ENCODE data around the gene OSTN.
"Not testable (repeated sequence)": the region's sequence is repeated elsewhere in the genome, so short reads cannot be mapped to it uniquely, and the experiment has no call there.

Gene OSTN

GRCh38 chr3:191176038-191176785 lies 22.8 kb upstream of the OSTN start:
- no peaks in the 10 kb centered on the region for H3K36me3 ChIP-seq (ENCODE audit: control insufficient read depth in 2 of 2, insufficient read depth in 1 of 2, low read length in 2 of 2)
- POLR2A ChIA-PET = no interaction called here
- no peak overlapping the region for H3K4me3 ChIP-seq (ENCODE audit: low read depth, low read length)
- H3K9me3 ChIP-seq (ENCODE audit: control insufficient read depth, insufficient read depth, low read depth, low read length) = no peaks in the 10 kb centered on the region
- no peak overlapping the region for H3K27ac ChIP-seq (ENCODE audit: extremely low read depth, low read depth, low read length)
- CTCF ChIA-PET = interaction anchor here (0.6 to 1.1 kb wide), 2 partner anchors 16 to 215 kb away, joined by 3 read pairs; no protein-coding TSS in a partner anchor
- no peaks in the 10 kb centered on the region for H3K4me1 ChIP-seq (ENCODE audit: control insufficient read depth, insufficient read depth, low read length)
- TF ChIP-seq ZNF266 (tag by site-specific recombination; IDR thresholded peaks at IDR 0.05; ENCODE audit: low read depth) (no peak), ZNF280C (tag by site-specific recombination; IDR thresholded peaks at IDR 0.05) (no peak), YY1 (tag by site-specific recombination; IDR thresholded peaks at IDR 0.05) (no peak), ZNF571 (tag by site-specific recombination; IDR thresholded peaks at IDR 0.05) (no peak), ZXDB (tag by site-specific recombination; IDR thresholded peaks at IDR 0.05) (no peak)
- TF ChIP-seq, protein P1, sequence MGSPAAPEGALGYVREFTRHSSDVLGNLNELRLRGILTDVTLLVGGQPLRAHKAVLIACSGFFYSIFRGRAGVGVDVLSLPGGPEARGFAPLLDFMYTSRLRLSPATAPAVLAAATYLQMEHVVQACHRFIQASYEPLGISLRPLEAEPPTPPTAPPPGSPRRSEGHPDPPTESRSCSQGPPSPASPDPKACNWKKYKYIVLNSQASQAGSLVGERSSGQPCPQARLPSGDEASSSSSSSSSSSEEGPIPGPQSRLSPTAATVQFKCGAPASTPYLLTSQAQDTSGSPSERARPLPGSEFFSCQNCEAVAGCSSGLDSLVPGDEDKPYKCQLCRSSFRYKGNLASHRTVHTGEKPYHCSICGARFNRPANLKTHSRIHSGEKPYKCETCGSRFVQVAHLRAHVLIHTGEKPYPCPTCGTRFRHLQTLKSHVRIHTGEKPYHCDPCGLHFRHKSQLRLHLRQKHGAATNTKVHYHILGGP (tag by site-specific recombination; IDR thresholded peaks at IDR 0.05) = no peak

DNA sequence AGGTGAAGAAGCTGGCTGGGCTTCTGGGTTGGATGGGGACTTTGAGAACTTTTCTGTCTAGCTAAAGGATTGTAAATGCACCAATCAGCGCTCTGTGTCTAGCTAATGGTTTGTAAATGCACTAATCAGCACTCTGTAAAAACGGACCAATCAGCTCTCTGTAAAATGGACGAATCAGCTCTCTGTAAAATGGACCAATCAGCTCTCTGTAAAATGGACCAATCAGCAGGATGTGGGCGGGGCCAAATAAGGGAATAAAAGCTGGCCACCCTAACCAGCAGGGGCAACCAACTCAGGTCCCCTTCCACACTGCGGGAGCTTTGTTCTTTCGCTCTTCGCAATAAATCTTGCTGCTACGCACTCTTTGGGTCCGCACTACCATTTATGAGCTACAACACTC lies 13.7 kb upstream of the OSTN start:
- CTCF ChIA-PET; H3K4me1 ChIP-seq (ENCODE audit: control insufficient read depth, insufficient read depth, low read length); H3K36me3 ChIP-seq (ENCODE audit: control insufficient read depth in 2 of 2, insufficient read depth in 1 of 2, low read length in 2 of 2); H3K4me3 ChIP-seq (ENCODE audit: low read depth, low read length); H3K27ac ChIP-seq (ENCODE audit: extremely low read depth, low read depth, low read length); H3K9me3 ChIP-seq (ENCODE audit: control insufficient read depth, insufficient read depth, low read depth, low read length): not testable (repeated sequence)
- POLR2A ChIA-PET = interaction anchor here (0.6 kb wide), 1 partner anchor 11 kb away, joined by 5 read pairs; no protein-coding TSS in a partner anchor

- H3K36me3 ChIP-seq (ENCODE audit: control insufficient read depth in 2 of 2, insufficient read depth in 1 of 2, low read length in 2 of 2); H3K4me3 ChIP-seq (ENCODE audit: low read depth, low read length); POLR2A ChIA-PET; CTCF ChIA-PET; H3K9me3 ChIP-seq (ENCODE audit: control insufficient read depth, insufficient read depth, low read depth, low read length); H3K27ac ChIP-seq (ENCODE audit: extremely low read depth, low read depth, low read length); H3K4me1 ChIP-seq (ENCODE audit: control insufficient read depth, insufficient read depth, low read length): not testable (repeated sequence)
Observed at GRCh38 chr3:191188246-191188645, 10.8 kb upstream of the OSTN start.

DNA sequence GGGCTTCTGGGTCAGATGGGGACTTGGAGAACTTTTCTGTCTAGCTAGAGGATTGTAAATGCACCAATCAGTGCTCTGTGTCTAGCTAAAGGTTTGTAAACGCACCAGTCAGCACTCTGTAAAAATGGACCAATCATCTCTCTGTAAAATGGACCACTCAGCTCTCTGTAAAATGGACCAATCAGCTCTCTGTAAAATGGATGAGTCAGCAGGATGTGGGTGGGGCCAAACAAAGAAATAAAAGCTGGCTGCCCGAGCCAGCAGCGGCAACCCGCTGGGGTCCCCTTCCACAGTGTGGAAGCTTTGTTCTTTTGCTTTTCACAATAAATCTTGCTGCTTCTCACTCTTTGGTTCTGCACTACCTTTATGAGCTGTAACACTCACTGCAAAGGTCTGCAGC lies 6.8 kb upstream of the OSTN start:
- H3K9me3 ChIP-seq (ENCODE audit: control insufficient read depth, insufficient read depth, low read depth, low read length); H3K27ac ChIP-seq (ENCODE audit: extremely low read depth, low read depth, low read length); H3K36me3 ChIP-seq (ENCODE audit: control insufficient read depth in 2 of 2, insufficient read depth in 1 of 2, low read length in 2 of 2); H3K4me3 ChIP-seq (ENCODE audit: low read depth, low read length); POLR2A ChIA-PET; H3K4me1 ChIP-seq (ENCODE audit: control insufficient read depth, insufficient read depth, low read length): not testable (repeated sequence)
- CTCF ChIA-PET = interaction anchor here (0.8 kb wide), 1 partner anchor 17 kb away, joined by 3 read pairs; no protein-coding TSS in a partner anchor

DNA sequence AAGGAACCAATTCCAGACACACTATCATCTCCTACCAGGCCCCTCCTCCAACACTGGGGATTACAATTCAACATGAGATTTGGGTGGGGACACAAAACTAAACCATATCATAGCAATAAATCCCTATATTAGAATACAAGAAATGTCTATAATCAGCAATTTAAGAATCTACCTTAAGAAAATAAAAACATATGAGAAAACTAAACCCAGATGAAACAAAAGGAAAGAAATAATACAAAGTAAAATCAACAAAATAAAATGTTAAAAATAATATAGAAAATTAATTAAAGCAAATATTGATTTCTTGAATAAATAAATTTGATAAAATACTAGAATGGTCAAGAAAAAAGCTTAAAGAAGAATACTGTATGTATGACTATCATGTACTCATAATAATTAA lies 6.1 kb upstream of the OSTN start:
- CTCF ChIA-PET = interaction anchor here (0.8 kb wide), 1 partner anchor 18 kb away, joined by 3 read pairs; no protein-coding TSS in a partner anchor
- Histone ChIP-seq H3K9me3 (ENCODE audit: control insufficient read depth, insufficient read depth, low read depth, low read length) (no peaks in the 10 kb centered on the region), H3K4me3 (ENCODE audit: low read depth, low read length) (no peak overlapping the region), H3K27ac (ENCODE audit: extremely low read depth, low read depth, low read length) (no peak overlapping the region), H3K4me1 (ENCODE audit: control insufficient read depth, insufficient read depth, low read length) (no peaks in the 10 kb centered on the region), H3K36me3 (ENCODE audit: control insufficient read depth in 2 of 2, insufficient read depth in 1 of 2, low read length in 2 of 2) (no peaks in the 10 kb centered on the region)
- POLR2A ChIA-PET = no interaction called here
- TF ChIP-seq ZNF416 (tag by site-specific recombination; IDR thresholded peaks at IDR 0.05) (no peak), CTCF (tag by site-specific recombination; IDR thresholded peaks at IDR 0.05) (no peak), KLF8 (tag by site-specific recombination; IDR thresholded peaks at IDR 0.05) (no peak), ZNF792 (tag by site-specific recombination; IDR thresholded peaks at IDR 0.05) (no peak), ZNF610 (tag by site-specific recombination; IDR thresholded peaks at IDR 0.05; ENCODE audit: borderline replicate concordance) (no peak), ZBTB11 (tag by site-specific recombination; conservative IDR thresholded peaks at IDR 0.05; ENCODE audit: low read depth) (no peak)
- TF ChIP-seq, protein P2, sequence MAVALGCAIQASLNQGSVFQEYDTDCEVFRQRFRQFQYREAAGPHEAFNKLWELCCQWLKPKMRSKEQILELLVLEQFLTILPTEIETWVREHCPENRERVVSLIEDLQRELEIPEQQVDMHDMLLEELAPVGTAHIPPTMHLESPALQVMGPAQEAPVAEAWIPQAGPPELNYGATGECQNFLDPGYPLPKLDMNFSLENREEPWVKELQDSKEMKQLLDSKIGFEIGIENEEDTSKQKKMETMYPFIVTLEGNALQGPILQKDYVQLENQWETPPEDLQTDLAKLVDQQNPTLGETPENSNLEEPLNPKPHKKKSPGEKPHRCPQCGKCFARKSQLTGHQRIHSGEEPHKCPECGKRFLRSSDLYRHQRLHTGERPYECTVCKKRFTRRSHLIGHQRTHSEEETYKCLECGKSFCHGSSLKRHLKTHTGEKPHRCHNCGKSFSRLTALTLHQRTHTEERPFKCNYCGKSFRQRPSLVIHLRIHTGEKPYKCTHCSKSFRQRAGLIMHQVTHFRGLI (tag by site-specific recombination; IDR thresholded peaks at IDR 0.05) = no peak
